ENCODE measurements around the gene ZNF74. TPM values are rescaled to one million over a fixed set of nuclear protein-coding genes. Genes with fewer than 3 reads are reported as not detected.
A peak's percentile ranks its signal among the peaks of the same experiment; 100 is the strongest.

ZNF74 gene
- total RNA-seq, 1 donor from 2014 or later: 19.4 TPM

DNA sequence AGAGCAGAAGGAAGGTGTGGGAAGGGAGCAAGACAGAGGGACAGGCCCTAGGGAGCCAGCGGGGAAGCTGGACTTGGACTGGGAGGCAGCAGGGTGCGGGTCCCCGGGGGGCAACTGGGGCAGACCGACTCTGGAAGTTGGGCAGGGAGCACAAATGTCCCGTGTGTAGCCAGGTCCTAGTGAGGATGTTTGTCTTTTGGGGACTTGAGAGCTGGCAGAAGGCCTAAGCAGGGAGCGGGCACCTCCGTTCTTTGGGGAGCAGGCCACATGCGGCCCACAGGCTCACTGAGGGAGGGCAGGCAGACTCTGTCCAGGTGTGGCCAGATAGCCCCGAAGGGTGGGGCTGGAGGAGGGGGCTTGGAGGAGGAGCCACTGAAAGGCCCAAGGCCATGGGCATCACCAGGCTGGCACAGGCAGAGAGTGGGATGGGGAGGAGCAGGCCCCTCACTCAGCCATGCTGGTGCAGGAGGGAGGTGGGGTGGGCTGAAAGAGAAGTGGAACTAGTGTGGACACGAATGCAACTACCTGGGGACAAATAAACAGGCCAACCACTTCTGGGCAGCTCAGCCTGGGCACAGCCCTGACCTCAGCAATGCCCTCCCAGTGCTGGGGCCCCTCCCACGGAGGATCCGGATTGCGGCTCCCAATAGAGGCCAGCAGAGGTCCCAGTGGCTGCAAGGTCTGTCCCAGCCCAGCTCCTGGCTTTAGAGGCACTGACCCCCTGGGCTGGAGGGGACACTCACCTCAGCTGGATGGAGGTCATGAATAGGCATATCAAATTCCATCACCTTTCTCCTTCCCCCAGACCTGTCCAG is 44.9 kb downstream of the ZNF74 start:
- Histone ChIP-seq H3K9ac (no peak overlapping the region), H3K4me3 (no peak overlapping the region), H3K27me3 (peaks cover 66% of the 10 kb centered on the region), H3K4me2 (peak overlapping the region; percentile 89), H3K4me1 (no peaks in the 10 kb centered on the region), H2AFZ (replicated peaks) (no peak overlapping the region), H3K27ac (no peak overlapping the region), H3K79me2 (ENCODE audit: low read depth) (no peaks in the 10 kb centered on the region), H4K20me1 (ENCODE audit: low read depth) (peaks cover 57% of the 10 kb centered on the region), H3K9me3 (ENCODE audit: low read depth) (no peaks in the 10 kb centered on the region), H3F3A (ENCODE audit: low read depth) (peaks cover 9% of the 10 kb centered on the region), H3K36me3 (no peaks in the 10 kb centered on the region)
- H3K9me3 Mint-ChIP-seq: no peaks in the 10 kb centered on the region
- peak; percentile 42 for DNase-seq (ENCODE audit: low spot score)
- H3K27me3 Mint-ChIP-seq (ENCODE audit: insufficient read depth, low read depth): peaks cover 14% of the 10 kb centered on the region
- H3K4me1 Mint-ChIP-seq: peaks cover 19% of the 10 kb centered on the region
- H3K27ac Mint-ChIP-seq: no peak overlapping the region
- H3K4me3 Mint-ChIP-seq: peak overlapping the region; percentile 82
- TF ChIP-seq EZH2phosphoT487 (IDR thresholded peaks at IDR 0.05): no peak
- TF ChIP-seq, protein P1, sequence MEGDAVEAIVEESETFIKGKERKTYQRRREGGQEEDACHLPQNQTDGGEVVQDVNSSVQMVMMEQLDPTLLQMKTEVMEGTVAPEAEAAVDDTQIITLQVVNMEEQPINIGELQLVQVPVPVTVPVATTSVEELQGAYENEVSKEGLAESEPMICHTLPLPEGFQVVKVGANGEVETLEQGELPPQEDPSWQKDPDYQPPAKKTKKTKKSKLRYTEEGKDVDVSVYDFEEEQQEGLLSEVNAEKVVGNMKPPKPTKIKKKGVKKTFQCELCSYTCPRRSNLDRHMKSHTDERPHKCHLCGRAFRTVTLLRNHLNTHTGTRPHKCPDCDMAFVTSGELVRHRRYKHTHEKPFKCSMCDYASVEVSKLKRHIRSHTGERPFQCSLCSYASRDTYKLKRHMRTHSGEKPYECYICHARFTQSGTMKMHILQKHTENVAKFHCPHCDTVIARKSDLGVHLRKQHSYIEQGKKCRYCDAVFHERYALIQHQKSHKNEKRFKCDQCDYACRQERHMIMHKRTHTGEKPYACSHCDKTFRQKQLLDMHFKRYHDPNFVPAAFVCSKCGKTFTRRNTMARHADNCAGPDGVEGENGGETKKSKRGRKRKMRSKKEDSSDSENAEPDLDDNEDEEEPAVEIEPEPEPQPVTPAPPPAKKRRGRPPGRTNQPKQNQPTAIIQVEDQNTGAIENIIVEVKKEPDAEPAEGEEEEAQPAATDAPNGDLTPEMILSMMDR (IDR thresholded peaks at IDR 0.05): peak; percentile 25
- H3K36me3 Mint-ChIP-seq: peaks cover 13% of the 10 kb centered on the region

DNA sequence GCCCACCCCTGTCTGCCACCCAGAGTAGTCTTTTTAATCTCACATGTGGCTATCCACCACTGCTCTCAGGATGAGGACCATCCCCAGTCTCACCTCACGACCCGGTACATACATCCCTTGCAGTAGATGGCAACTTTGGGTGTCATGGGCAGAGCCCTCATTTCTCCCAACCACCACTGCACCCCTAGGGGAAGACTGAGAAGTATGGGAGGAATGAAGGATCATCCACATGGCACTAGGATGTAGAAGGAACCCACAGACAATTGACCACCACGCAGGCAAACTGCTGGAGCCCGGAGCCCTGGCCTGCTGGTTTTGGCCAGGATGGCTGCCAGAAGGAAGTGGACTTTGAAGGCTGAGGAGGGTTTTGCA is 45.6 kb downstream of the ZNF74 start:
- no peaks in the 10 kb centered on the region for H3K36me3 ChIP-seq
- no peaks in the 10 kb centered on the region for H3K9me3 ChIP-seq (ENCODE audit: low read depth)
- Mint-ChIP-seq H3K4me1 (peaks cover 19% of the 10 kb centered on the region), H3K27me3 (ENCODE audit: insufficient read depth, low read depth) (peaks cover 10% of the 10 kb centered on the region), H3K36me3 (peaks cover 15% of the 10 kb centered on the region), H3K9me3 (no peaks in the 10 kb centered on the region), H3K4me3 (peak overlapping the region; percentile 68), H3K27ac (no peak overlapping the region)
- TF ChIP-seq EZH2 (IDR thresholded peaks at IDR 0.05): no peak
- no peak for TF ChIP-seq EZH2phosphoT487 (IDR thresholded peaks at IDR 0.05)
- H3F3A ChIP-seq (ENCODE audit: low read depth): peaks cover 9% of the 10 kb centered on the region
- H3K4me2 ChIP-seq: no peak overlapping the region
- H2AFZ ChIP-seq (replicated peaks): no peak overlapping the region
- peaks cover 60% of the 10 kb centered on the region for H3K27me3 ChIP-seq
- DNase-seq (ENCODE audit: low spot score): no peak
- H3K79me2 ChIP-seq (ENCODE audit: low read depth): no peaks in the 10 kb centered on the region
- H3K9ac ChIP-seq: no peak overlapping the region
- H3K4me3 ChIP-seq: no peak overlapping the region
- H3K4me1 ChIP-seq: no peaks in the 10 kb centered on the region
- H4K20me1 ChIP-seq (ENCODE audit: low read depth): peaks cover 51% of the 10 kb centered on the region
- no peak overlapping the region for H3K27ac ChIP-seq

DNA sequence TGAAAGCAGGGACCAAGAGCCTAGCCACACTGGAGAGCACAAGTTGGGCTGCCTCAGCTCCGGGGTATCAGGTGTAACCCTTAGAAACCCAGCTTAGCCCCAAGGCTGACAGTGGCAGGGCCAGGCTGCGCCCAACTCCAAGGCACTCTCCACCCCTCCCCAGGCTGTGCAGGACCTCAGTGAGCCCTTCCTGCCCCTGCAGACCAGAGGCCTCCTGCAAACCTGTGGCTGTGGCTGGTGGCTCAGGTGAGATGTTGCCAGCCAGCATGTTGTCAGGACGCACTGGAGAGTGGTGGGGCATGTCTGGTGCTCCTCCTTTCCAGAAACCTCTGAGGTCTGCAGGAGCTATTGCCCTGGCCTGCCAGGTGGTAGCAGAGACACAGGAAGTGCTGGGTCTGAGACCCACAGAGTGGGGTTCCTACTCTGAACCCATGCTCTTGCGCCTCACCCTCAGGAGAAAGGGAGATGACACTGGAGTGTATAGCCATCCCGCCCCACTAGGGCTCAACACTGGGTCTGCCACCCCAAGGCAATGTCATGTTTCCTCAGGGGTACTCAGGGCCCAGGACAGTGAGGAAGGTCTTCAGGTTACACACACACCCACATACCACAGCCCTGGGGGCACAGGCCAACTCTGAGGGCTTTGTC is 46.1 kb downstream of the ZNF74 start:
- Histone ChIP-seq H2AFZ (replicated peaks) (no peak overlapping the region), H3K4me1 (no peaks in the 10 kb centered on the region), H3K79me2 (ENCODE audit: low read depth) (no peaks in the 10 kb centered on the region), H3F3A (ENCODE audit: low read depth) (peaks cover 9% of the 10 kb centered on the region), H3K4me2 (no peak overlapping the region), H3K27me3 (peaks cover 55% of the 10 kb centered on the region), H3K27ac (no peak overlapping the region), H3K9me3 (ENCODE audit: low read depth) (no peaks in the 10 kb centered on the region), H3K9ac (no peak overlapping the region), H4K20me1 (ENCODE audit: low read depth) (peaks cover 47% of the 10 kb centered on the region), H3K36me3 (no peaks in the 10 kb centered on the region), H3K4me3 (no peak overlapping the region)
- Mint-ChIP-seq H3K27ac (no peak overlapping the region), H3K4me3 (no peak overlapping the region), H3K9me3 (no peaks in the 10 kb centered on the region), H3K4me1 (peaks cover 19% of the 10 kb centered on the region), H3K36me3 (peaks cover 16% of the 10 kb centered on the region), H3K27me3 (ENCODE audit: insufficient read depth, low read depth) (peaks cover 5% of the 10 kb centered on the region)
- TF ChIP-seq, protein P1 (IDR thresholded peaks at IDR 0.05): no peak
- TF ChIP-seq EZH2phosphoT487 (IDR thresholded peaks at IDR 0.05) (no peak), EZH2 (IDR thresholded peaks at IDR 0.05) (no peak)
- no peak for DNase-seq (ENCODE audit: low spot score)

Data from neural progenitor cell (in vitro differentiated cells).